Keratinocyte (primary cell): ENCODE measurements around the gene STAT3. TPM values are rescaled to one million over a fixed set of nuclear protein-coding genes. Genes with fewer than 3 reads are reported as not detected.

ENCODE experiments used
- DNase-seq: peaks from one replicate; pipeline ENCODE4 v3.0.0-alpha.2; 2011; ENCODE audit warnings: low read depth, missing footprints, low spot score
- FAIRE-seq: peaks from 2 replicates; lab custom pipeline; 2011; peaks lifted over from hg19 to GRCh38; lab: Jason Lieb, UNC
- H2AFZ ChIP-seq: 2 replicates; pipeline ENCODE4 v1.6.0; 2012; ENCODE audit warnings: low read length, control low read depth, inconsistent platforms; ENCODE audit not compliant: control insufficient read depth
- H3K27ac ChIP-seq: 2 replicates; pipeline ENCODE4 v1.5.1; 2011; ENCODE audit warnings: low read length; ENCODE audit not compliant: control insufficient read depth, insufficient read depth
- H3K27me3 ChIP-seq: 3 replicates; pipeline ENCODE4 v1.6.0; 2011; ENCODE audit warnings: low read length; ENCODE audit not compliant: control insufficient read depth, insufficient read depth; ENCODE audit errors: extremely low read depth
- H3K36me3 ChIP-seq, 2 experiments: 2 replicates in 1 of 2; 3 replicates in 1 of 2; pipeline ENCODE4 v1.5.1; 2011; ENCODE audit warnings: low read length in 2 of 2, mild to moderate bottlenecking in 1 of 2; ENCODE audit not compliant: control insufficient read depth in 2 of 2, insufficient read depth in 2 of 2; ENCODE audit errors: extremely low read depth in 1 of 2
- H3K4me1 ChIP-seq: 3 replicates; pipeline ENCODE4 v1.5.1; 2011; ENCODE audit warnings: low read length; ENCODE audit not compliant: control insufficient read depth, insufficient read depth; ENCODE audit errors: extremely low read depth
- H3K4me2 ChIP-seq: 3 replicates; pipeline ENCODE4 v1.6.0; 2011; ENCODE audit warnings: low read depth, low read length; ENCODE audit not compliant: control insufficient read depth, insufficient read depth; ENCODE audit errors: extremely low read depth
- H3K4me3 ChIP-seq, 3 experiments: fragments of 200-600 bp in 1 of 3; sonication (generic) in 1 of 3; 2 replicates in 2 of 3; 3 replicates in 1 of 3; pipeline ENCODE4 v1.5.1; 2011 to 2016; ENCODE audit warnings: low read length in 3 of 3, mild to moderate bottlenecking in 3 of 3, control low read depth in 2 of 3, inconsistent platforms in 1 of 3, low read depth in 1 of 3, mixed read lengths in 1 of 3, mixed run types in 1 of 3, moderate library complexity in 1 of 3; ENCODE audit not compliant: control insufficient read depth in 2 of 3, insufficient read depth in 2 of 3; ENCODE audit errors: extremely low read depth in 1 of 3
- H3K79me2 ChIP-seq: 2 replicates; pipeline ENCODE4 v1.6.0; 2012; ENCODE audit warnings: low read length; ENCODE audit not compliant: control insufficient read depth, insufficient read depth
- H3K9ac ChIP-seq: 3 replicates; pipeline ENCODE4 v1.6.0; 2011; ENCODE audit warnings: low read length; ENCODE audit not compliant: control insufficient read depth, insufficient read depth; ENCODE audit errors: extremely low read depth
- H3K9me1 ChIP-seq: 3 replicates; pipeline ENCODE4 v1.6.0; 2011; ENCODE audit warnings: low read length; ENCODE audit not compliant: control insufficient read depth, insufficient read depth; ENCODE audit errors: extremely low read depth
- H3K9me3 ChIP-seq: 2 replicates; pipeline ENCODE4 v1.5.1; 2012; ENCODE audit warnings: low read depth, low read length; ENCODE audit not compliant: control insufficient read depth
- H4K20me1 ChIP-seq: 3 replicates; pipeline ENCODE4 v1.6.0; 2011; ENCODE audit warnings: low read length; ENCODE audit not compliant: control insufficient read depth, insufficient read depth; ENCODE audit errors: extremely low read depth
- CTCF ChIP-seq, 3 experiments: IDR thresholded peaks in 1 of 3; conservative IDR thresholded peaks in 1 of 3; optimal IDR thresholded peaks in 1 of 3; 2 replicates in 2 of 3; 3 replicates in 1 of 3; pipeline versions ENCODE3 to v1.5.1; 2011; ENCODE audit warnings: low read length in 3 of 3, mild to moderate bottlenecking in 3 of 3, moderate library complexity in 2 of 3, control low read depth in 1 of 3, inconsistent platforms in 1 of 3; ENCODE audit not compliant: insufficient read depth in 2 of 3; ENCODE audit errors: extremely low read depth in 1 of 3
- EZH2 ChIP-seq: IDR thresholded peaks from one replicate; pipeline ENCODE4 v1.6.1; 2012; ENCODE audit warnings: inconsistent platforms, mild to moderate bottlenecking, low read length, moderate library complexity
- dilution Hi-C: fragments of 300-500 bp; cut with MboI; formaldehyde crosslinking; loops from one replicate; pipeline ENCODE4 v1.7.0; 2020; ENCODE audit warnings: low sequenced_read_pairs; ENCODE audit not compliant: extremely low pct_ligation_motif_present
- polyA plus RNA-seq, 5 experiments: library from polyadenylated mRNA; depleted of rRNA in 3 of 5; stranded (reverse) in 3 of 5; stranded (forward) in 1 of 5; unstranded in 1 of 5; fragments of >200 nt; gene quantifications; 1 replicate in 1 of 5; 2 replicates in 3 of 5; 3 replicates in 1 of 5; pipeline versions ENCODE4 v1.2.1 to v1.2.3, GENCODE V29; 2011 to 2012; ENCODE audit warnings: missing spikeins in 2 of 5, low read depth in 1 of 5, low replicate concordance in 1 of 5

The STAT3 gene
- polyA plus RNA-seq, 1 donor (not counting 4 experiments of a cell fraction or from before 2014, with no cell fraction given): 37.4 TPM

GRCh38 chr17:42338427-42338985 is 49.7 kb downstream of the STAT3 start:
- Histone ChIP-seq H3K9ac (no peak overlapping the region), H3K4me3 (no peak overlapping the region), H3K4me2 (no peak overlapping the region), H3K9me3 (no peaks in the 10 kb centered on the region), H3K4me1 (no peaks in the 10 kb centered on the region), H3K27me3 (no peaks in the 10 kb centered on the region), H3K79me2 (no peaks in the 10 kb centered on the region), H2AFZ (no peak overlapping the region), H3K27ac (no peak overlapping the region), H4K20me1 (no peaks in the 10 kb centered on the region), H3K9me1 (no peaks in the 10 kb centered on the region), H3K36me3 (peaks cover 27 to 28% of the 10 kb centered on the region in 2 experiments)
- FAIRE-seq (no peak), DNase-seq (no peak)
- dilution Hi-C loops: no loop called here
- TF ChIP-seq CTCF (optimal IDR thresholded peaks at IDR 0.05 in 1 of 3, IDR thresholded peaks at IDR 0.05 in 1 of 3, conservative IDR thresholded peaks at IDR 0.05 in 1 of 3; ENCODE audit: extremely low read depth in 1 of 3, insufficient read depth in 2 of 3, low read length in 3 of 3) (no peak), EZH2 (no peak)

GRCh38 chr17:42337442-42337841 is 50.8 kb downstream of the STAT3 start:
- FAIRE-seq (no peak), DNase-seq (no peak)
- dilution Hi-C loops: no loop called here
- TF ChIP-seq CTCF (optimal IDR thresholded peaks at IDR 0.05 in 1 of 3, IDR thresholded peaks at IDR 0.05 in 1 of 3, conservative IDR thresholded peaks at IDR 0.05 in 1 of 3; ENCODE audit: extremely low read depth in 1 of 3, insufficient read depth in 2 of 3, low read length in 3 of 3): no peak
- no peak for TF ChIP-seq EZH2
- Histone ChIP-seq H2AFZ (no peak overlapping the region), H3K4me1 (no peaks in the 10 kb centered on the region), H3K4me3 (no peak overlapping the region), H3K9ac (no peak overlapping the region), H3K4me2 (no peak overlapping the region), H3K27ac (no peak overlapping the region), H3K27me3 (no peaks in the 10 kb centered on the region), H4K20me1 (no peaks in the 10 kb centered on the region), H3K9me1 (no peaks in the 10 kb centered on the region), H3K36me3 (peaks cover 30 to 31% of the 10 kb centered on the region in 2 experiments), H3K79me2 (no peaks in the 10 kb centered on the region), H3K9me3 (no peaks in the 10 kb centered on the region)
